Activated effector memory CD4-positive, alpha-beta T cell treated with Interleukin-2 at 50 U/mL for 16 hours (primary cell): ENCODE data around the gene LY6G6D.

Experiments used
- DNase-seq: peaks from one replicate; pipeline ENCODE4 v3.0.0-alpha.2; 2020

Gene LY6G6D

GRCh38 chr6:31737315-31737990, 22.3 kb downstream of the LY6G6D start:
- no peak for DNase-seq

- peak; percentile 49 for DNase-seq
Observed at GRCh38 chr6:31737991-31738979, 23.1 kb downstream of the LY6G6D start.

- DNase-seq = peak; percentile 94
Observed at GRCh38 chr6:31739639-31740396, 24.7 kb downstream of the LY6G6D start, which contains the start of gene MSH5. TSS of gene MSH5 (plus strand) at chr6:31740005. CDS start at chr6:31740467, 462 bp downstream.

GRCh38 chr6:31740397-31741223, 25.5 kb downstream of the LY6G6D start:
- no peak for DNase-seq

- DNase-seq = no peak
Observed at GRCh38 chr6:31741815-31742214, 26.7 kb downstream of the LY6G6D start.

GRCh38 chr6:31742894-31743293, 27.7 kb downstream of the LY6G6D start:
- no peak for DNase-seq

- no peak for DNase-seq
Observed at GRCh38 chr6:31744422-31744821, 29.3 kb downstream of the LY6G6D start.

GRCh38 chr6:31749301-31750036, 34.3 kb downstream of the LY6G6D start:
- DNase-seq = no peak

- DNase-seq = no peak
Observed at GRCh38 chr6:31750411-31751022, 35.4 kb downstream of the LY6G6D start.

- no peak for DNase-seq
Observed at GRCh38 chr6:31752739-31753319, 37.7 kb downstream of the LY6G6D start.

GRCh38 chr6:31758281-31758680, 43.1 kb downstream of the LY6G6D start:
- no peak for DNase-seq

- no peak for DNase-seq
Observed at GRCh38 chr6:31760790-31761189, 45.6 kb downstream of the LY6G6D start.

GRCh38 chr6:31761343-31761742, 46.2 kb downstream of the LY6G6D start:
- no peak for DNase-seq

GRCh38 chr6:31762356-31762755, 47.2 kb downstream of the LY6G6D start, which contains the start of gene SAPCD1:
TSS of gene SAPCD1 (plus strand) at chr6:31762656. CDS start at chr6:31763055, 399 bp downstream.
- no peak for DNase-seq

- no peak for DNase-seq
Observed at GRCh38 chr6:31762878-31763618, 47.9 kb downstream of the LY6G6D start.

GRCh38 chr6:31763619-31763940, 48.4 kb downstream of the LY6G6D start:
- DNase-seq = no peak

- no peak for DNase-seq
Observed at GRCh38 chr6:31764198-31764597, 49.0 kb downstream of the LY6G6D start.

- no peak for DNase-seq
Observed at GRCh38 chr6:31765559-31765909, 50.4 kb downstream of the LY6G6D start.

GRCh38 chr6:31765910-31766794, 51.0 kb downstream of the LY6G6D start:
- DNase-seq = no peak
